Measurements from ENCODE around the gene CELSR1. TPM values are rescaled to one million over a fixed set of nuclear protein-coding genes. Genes with fewer than 3 reads are reported as not detected.
A peak's percentile ranks its signal among the peaks of the same experiment; 100 is the strongest.

CELSR1 gene
- total and polyA plus RNA-seq, 2 of the 13 experiments (the other 11 are each of a cell fraction or from before 2014, with no cell fraction given): 0.78 to 1.8 TPM

- TF ChIP-seq ZMYM3 (CRISPR knock-in tag; IDR thresholded peaks at IDR 0.05) (peak; percentile 16; the same call in 1 of the 2 replicates), ZNF501 (CRISPR knock-in tag; IDR thresholded peaks at IDR 0.05) (0 out of 2 replicates have a peak, but pooled peaks have one; percentile 8), SOX13 (IDR thresholded peaks at IDR 0.05) (no peak), SOX13 (CRISPR knock-in tag; conservative IDR thresholded peaks at IDR 0.05 in 1 of 2, IDR thresholded peaks at IDR 0.05 in 1 of 2) (peak in 1 of 2 experiments; percentile 70; a peak in 2 of 4 replicates), ZNF12 (CRISPR knock-in tag; IDR thresholded peaks at IDR 0.05) (peak; percentile 100), PITX1 (CRISPR knock-in tag; IDR thresholded peaks at IDR 0.05) (peak; percentile 46; the same call in 1 of the 2 replicates), ZNF644 (CRISPR knock-in tag; IDR thresholded peaks at IDR 0.05; ENCODE audit: low read depth) (no peak), HMGXB3 (CRISPR knock-in tag; IDR thresholded peaks at IDR 0.05; ENCODE audit: borderline replicate concordance) (no peak), NFYB (CRISPR knock-in tag; IDR thresholded peaks at IDR 0.05) (no peak), ASH2L (IDR thresholded peaks at IDR 0.05; ENCODE audit: insufficient read length, low read depth, low read length) (peak; percentile 34), FOXO4 (CRISPR knock-in tag; conservative IDR thresholded peaks at IDR 0.05) (no peak), ZFP91 (CRISPR knock-in tag; IDR thresholded peaks at IDR 0.05; ENCODE audit: borderline replicate concordance) (peak; percentile 28; the same call in 1 of the 2 replicates), NR2F6 (IDR thresholded peaks at IDR 0.05) (0 out of 2 replicates have a peak, but pooled peaks have one; percentile 28), NR2F6 (CRISPR knock-in tag; IDR thresholded peaks at IDR 0.05) (0 out of 2 replicates have a peak, but pooled peaks have one; percentile 8), TP53 (CRISPR knock-in tag; conservative IDR thresholded peaks at IDR 0.05) (no peak), SMC3 (IDR thresholded peaks at IDR 0.05; ENCODE audit: low read length) (peak; percentile 70), SOX5 (CRISPR knock-in tag; IDR thresholded peaks at IDR 0.05; ENCODE audit: borderline replicate concordance) (peak; percentile 64; the same call in 1 of the 2 replicates)
These were observed 93.0 kb downstream of the CELSR1 start (continued) for GRCh38 chr22:46444390-46444854.
